Erythroblast (primary cell): Measurements from ENCODE around the gene MBD5.

Experiments
- DNase-seq, 2 experiments: peaks; one replicate each; lab custom pipeline; 2025; lab: John Stamatoyannopoulos, UW
- GATA1 ChIP-seq: IDR thresholded peaks from 2 replicates; pipeline ENCODE4 v1.6.1; 2011; ENCODE audit warnings: low read depth, mild to moderate bottlenecking, control low read depth, low read length, moderate library complexity
- POLR2A ChIP-seq: IDR thresholded peaks from 2 replicates; pipeline ENCODE4 v1.6.1; 2011; ENCODE audit warnings: mild to moderate bottlenecking, low read length

MBD5 gene

DNA sequence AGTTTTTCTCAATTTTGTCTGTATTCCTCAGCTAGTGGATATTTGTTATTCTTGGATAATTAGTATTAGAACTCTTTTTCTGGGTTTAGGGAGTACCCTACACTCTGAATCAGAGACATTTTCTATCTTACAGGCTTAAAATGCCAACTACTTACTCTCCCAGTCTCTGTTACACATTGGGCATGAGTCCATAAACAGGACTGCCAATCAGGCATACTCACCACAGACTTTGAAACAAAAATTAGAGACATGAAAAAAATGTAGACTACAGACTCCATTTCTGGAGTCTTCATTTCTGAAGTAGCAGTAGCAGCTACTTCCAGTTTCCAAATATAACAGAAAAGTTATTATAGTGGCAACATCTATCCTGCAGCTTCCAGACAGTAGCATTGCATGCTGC lies 279.7 kb downstream of the MBD5 start:
- no peak for DNase-seq
- TF ChIP-seq GATA1, result no peak
- TF ChIP-seq POLR2A, result no peak

DNA sequence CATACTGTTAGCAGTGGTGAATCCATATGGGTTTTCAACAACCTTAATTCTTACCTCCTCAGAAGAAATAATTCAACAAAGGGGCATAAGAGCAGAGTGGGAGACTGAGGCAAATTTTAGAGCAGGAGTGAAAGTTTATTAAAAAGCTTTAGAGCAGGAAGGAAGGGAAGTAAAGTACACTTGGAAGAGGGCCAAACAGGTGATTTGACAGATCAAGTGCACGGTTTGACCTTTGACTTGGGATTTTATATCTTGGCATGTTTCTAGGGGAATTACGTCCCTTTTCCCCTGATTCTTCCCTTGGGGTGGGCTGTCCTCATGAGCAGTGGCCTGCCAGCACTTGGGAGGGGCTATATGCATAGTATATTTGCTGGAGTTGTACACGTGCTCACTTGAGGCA lies 280.5 kb downstream of the MBD5 start:
- TF ChIP-seq POLR2A, result no peak
- no peak for DNase-seq

DNA sequence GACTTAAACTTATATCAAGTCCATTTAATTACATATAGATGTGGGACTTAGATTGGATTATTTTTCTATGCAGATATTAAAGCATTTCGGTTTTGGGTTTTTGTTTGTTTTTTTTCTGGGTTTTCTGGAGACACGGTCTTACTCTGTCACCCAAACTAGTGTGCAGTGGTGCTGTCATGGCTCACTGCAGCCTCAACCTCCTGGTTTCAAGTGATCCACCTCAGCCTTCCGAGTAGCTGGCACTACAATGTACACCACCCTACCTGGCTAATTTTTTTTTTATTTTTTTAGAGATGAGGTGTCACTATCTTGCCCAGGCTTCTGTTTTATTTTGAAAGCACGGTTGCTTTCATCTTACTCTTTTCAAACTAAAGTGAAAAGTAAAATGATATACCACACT lies 281.6 kb downstream of the MBD5 start:
- no peak for DNase-seq
- no peak for TF ChIP-seq GATA1
- no peak for TF ChIP-seq POLR2A

DNA sequence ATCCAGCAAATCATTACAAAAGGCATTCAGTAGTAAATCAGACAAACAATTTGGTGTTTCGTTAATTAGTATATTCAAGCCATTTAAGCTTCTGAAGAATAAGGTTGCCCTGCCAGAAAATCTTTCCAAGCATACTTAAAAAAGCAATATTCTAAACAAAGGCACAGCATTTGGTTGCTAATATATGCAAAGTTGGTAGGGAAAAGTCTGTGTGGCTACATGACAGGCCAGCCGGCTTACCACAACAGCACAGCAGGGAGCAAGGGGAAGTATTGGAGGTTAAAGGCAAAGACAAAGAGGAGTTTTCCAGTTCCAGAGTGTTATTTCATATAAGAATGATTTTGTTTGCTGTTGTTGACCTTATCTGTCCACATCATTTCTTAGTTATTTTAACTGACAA lies 282.3 kb downstream of the MBD5 start:
- no peak for DNase-seq
- no peak for TF ChIP-seq POLR2A
- TF ChIP-seq GATA1, result no peak

DNA sequence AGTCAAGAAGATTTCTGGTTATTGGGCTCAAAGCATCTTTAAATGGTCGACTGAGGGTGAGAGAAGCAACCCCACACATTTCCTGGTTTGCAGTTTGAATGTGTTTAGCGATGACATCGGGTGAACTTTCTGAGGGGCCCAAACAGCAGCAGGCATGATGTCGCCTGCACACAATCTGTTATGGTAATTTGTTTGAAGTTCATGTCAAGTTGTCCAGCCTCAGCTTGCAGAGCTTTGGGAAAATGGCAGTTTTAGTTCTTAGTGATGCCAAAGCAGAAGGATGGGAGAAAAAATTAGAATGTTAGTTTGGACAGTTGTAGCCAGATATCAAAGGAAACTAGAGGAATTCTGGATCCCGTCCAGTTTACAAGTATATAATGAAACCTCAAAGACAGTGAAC lies 284.6 kb downstream of the MBD5 start:
- no peak for DNase-seq
- TF ChIP-seq POLR2A (no peak), GATA1 (no peak)

DNA sequence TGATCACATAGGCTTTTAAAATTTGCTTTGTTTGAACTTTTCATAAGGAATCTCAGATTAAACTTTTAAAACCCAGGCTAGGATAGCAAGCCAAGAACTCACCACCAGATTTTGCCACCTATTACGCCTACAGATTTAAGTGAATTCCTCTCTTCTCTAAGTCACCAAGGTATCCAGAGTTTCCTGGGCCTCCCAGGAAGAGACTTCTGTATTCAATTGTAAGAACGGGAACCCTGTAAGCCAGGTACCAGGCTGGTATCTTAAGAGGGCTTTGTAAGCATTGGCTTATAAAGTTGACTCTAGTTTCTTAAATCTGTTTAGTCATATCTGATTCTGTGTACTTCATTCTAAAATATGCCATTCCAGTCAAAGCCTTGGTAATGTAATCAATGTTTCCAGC lies 285.1 kb downstream of the MBD5 start:
- no peak for DNase-seq

DNA sequence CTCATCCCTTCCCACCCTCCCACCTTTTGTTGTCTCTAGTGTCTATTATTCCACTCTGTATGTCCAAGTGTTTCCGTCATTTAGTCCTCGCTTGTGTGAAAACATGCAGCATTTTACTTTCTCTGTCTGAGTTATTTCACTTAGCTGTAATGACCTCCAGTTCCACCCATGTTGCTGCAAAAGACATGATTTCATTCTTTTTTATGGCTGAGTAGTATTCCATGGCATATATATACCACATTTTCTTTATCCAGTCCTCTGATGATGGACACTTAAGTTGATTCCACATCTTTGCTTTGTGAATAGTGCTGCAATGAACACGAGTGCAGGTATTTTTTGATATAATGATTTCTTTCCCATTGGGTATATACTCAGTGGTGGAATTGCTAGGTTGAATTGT lies 296.7 kb downstream of the MBD5 start:
- TF ChIP-seq GATA1 (no peak), POLR2A (no peak)
- no peak for DNase-seq

More for the DNA sequence above, 285.1 kb downstream of the MBD5 start:
- TF ChIP-seq GATA1, result no peak
- TF ChIP-seq POLR2A, result no peak

DNA sequence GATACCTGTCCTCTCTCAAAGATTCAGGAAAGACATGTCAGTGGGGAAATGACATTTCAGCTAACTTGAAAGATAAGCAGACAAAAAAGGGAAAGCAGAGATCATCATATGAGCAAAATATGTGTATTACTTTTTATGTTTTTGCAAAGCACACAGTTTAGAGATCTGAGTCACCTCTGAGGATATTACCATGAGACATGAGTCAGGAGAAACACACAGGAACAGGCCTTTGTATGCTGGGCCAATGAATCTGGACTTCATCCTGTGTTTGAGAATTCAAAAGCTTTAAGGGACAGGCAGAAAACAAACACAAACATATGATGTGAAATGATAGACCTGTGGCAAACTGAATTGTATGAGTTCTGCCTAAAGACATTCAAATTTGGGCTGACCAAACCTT lies 317.6 kb downstream of the MBD5 start:
- TF ChIP-seq POLR2A (no peak), GATA1 (no peak)
- no peak for DNase-seq

DNA sequence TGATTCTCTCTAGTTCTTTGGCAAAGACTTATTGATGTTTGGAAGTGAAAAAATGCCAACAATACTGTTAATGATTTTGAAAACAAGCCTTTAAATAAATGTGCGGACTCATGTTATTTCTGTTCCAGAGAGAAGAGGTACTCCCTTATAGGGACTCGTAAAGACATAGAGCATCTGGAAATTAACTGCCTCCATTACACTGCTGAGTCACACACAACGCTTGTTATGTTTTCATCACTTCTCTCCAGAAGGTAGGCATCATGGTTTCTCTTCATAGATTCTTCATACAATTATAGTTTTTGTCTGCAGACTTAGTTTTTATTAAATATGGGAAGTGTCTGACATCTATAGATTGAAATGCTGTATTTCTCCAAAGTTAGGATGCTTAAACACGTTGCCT lies 321.2 kb downstream of the MBD5 start:
- TF ChIP-seq GATA1 (no peak), POLR2A (no peak)
- DNase-seq, result no peak

DNA sequence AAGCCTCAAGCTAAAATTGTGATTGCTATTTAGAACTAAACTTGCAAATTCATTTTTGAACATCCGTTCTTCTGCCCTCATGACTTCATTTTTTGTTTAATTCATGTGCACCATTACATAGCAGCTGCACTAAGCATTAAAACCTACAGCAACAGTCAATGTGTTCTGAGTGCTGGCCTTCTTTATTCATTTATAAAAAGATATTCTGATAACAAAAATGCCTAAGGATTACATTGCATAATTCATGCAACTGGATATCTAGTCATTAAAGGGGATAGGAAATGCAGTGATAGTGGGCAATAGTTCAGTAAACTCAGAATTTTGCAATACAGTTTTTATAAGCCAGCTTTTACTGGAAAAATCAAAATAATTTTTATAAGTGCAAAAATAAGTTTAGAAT lies 329.3 kb downstream of the MBD5 start:
- TF ChIP-seq POLR2A, result no peak
- no peak for TF ChIP-seq GATA1
- DNase-seq, result no peak

DNA sequence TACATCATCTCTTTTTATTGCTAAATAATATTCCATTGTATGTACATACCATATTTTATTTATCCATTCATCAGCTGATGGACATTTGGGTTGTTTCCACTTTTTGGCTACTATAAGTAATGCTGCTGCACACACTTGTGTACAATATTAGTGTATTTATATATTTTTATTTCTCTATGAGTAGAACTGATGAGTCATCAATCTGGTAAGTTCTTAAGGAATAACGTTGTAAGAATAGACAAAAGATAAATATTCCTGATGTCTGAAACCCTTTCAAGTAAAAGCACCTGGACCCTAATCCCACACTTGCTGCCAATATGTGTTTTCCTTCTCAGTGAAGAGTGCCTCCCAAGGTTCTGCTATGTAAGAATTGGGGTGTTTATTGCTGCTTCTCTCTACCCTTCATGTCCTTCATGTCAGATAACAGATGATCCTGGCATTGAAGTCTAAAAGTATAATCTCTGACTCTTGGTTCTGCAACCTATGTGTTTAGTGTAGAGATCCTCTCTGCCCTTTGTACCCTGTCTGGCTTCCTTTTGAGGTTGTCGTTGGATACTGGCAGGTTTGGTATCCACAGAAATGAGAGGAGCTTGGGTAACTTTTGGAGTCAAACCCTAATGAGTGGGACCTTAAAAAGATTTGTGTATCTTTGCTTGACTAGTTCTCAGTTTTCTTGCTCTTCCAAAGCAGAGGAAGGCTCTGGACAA lies 330.7 kb downstream of the MBD5 start:
- TF ChIP-seq POLR2A, result no peak
- no peak for TF ChIP-seq GATA1
- DNase-seq, result no peak

DNA sequence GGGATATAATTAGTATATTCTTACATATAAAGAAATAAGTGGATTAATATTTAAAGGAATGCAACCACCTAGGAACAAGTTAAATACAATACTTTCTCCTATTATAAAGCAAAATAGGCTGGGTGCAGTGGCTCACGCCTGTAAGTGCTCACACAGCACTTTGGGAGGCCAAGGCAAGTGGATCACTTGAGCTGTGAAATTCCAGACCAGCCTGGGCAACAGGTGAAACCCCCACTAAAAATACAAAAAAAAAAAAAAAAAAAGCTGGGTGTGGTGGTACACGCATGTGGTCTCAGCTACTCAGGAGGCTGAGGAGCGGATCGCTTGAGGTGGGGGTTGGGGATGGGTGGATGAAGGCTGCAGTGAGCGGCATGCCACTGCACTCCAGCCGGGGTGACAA lies 337.5 kb downstream of the MBD5 start:
- DNase-seq, result no peak

DNA sequence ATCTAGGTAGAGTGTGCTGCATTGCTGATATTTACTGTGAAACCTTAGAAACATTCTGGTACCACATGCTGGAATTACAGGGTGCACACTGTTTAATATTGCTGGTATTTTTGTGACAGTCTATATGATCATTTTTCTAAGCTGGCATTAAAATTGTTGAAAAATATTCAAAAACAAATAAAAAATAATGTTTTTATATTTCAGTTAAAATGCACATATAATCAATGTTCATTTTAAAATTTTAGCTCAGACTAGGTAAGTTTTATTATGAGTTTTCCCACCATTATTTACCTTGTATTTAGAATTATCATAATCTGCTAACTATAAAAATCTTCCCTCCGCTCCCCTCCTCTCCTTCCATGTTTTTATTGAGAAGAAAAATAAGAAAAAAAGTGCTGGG lies 339.8 kb downstream of the MBD5 start:
- no peak for TF ChIP-seq GATA1
- no peak for TF ChIP-seq POLR2A
- DNase-seq, result no peak

More for the DNA sequence above, 337.5 kb downstream of the MBD5 start:
- TF ChIP-seq GATA1 (no peak), POLR2A (no peak)

DNA sequence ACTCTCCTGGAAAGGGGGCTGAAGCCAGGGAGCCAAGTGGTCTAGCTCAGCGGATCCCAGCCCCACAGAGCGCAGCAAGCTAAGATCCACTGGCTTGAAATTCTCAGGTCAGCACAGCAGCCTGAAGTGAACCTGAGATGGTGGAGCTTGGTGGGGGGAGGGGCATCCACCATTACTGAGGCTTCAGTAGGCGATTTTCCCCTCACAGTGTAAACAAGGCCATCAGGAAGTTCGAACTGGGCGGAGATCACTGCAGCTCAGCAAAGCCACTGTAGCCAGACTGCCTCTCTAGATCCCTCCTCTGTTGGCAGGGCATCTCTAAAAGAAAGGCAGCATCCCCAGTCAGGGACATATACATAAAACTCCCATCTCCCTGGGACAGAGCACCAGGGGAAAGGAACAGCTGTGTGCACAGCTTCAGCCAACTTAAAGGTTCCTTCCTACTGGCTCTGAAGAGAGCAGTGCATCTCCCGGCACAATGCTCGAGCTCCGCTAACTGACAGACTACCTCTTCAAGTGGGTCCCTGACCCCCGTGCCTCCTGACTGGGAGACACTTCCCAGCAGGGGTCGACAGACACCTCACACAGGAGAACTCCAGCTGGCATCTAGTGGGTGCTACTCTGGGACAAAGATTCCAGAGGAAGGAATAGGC lies 341.4 kb downstream of the MBD5 start:
- DNase-seq, result no peak
- TF ChIP-seq POLR2A, result no peak
- no peak for TF ChIP-seq GATA1

DNA sequence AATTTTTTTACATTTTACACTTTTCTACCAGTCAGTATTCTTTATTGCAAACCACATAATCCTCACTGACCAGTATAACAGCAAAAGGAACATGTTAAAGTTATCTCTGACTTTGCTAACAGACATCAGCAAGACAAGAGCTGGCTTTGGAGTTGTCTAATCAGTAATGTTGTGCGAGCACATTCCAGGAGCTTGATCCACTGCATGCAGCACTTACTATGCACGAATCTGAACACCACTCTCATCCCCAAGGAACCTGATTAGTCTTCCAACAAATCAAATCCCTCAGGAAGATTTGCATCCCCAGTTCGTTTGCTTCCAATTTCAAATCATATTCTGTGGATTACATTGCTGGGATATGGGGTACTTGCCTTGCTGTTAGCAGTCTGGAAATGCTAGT lies 354.3 kb downstream of the MBD5 start:
- no peak for DNase-seq
- no peak for TF ChIP-seq POLR2A
- TF ChIP-seq GATA1, result no peak

DNA sequence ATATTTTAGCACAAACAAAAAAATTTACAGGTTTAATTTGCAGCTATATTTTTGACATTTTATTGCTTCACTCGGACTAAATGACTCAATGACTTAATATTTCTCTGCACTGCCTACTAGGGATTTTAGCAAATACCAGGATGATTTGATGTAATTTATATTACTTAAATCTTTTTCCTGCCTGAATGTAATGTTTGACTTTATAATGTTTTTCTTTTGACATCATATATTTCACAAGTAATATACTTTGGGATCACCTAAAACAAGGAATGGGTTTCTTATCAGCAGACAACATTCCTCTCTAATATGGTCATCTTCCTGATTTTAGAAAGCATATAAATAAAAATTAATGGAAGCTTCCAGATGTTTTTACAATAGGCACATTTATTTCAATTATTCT lies 370.4 kb downstream of the MBD5 start:
- TF ChIP-seq GATA1, result no peak
- no peak for TF ChIP-seq POLR2A
- DNase-seq, result no peak
